Glutamatergic neuron (in vitro differentiated cells): ENCODE results near the gene TTK. TPM values are rescaled to one million over a fixed set of nuclear protein-coding genes. Genes with fewer than 3 reads are reported as not detected.

ENCODE experiments used
- DNase-seq: peaks from one replicate; pipeline ENCODE4 v3.0.0; 2022
- H3K27ac Mint-ChIP-seq: one replicate; pipeline ENCODE4 v1.8.0; 2020; ENCODE audit warnings: mild to moderate bottlenecking, mixed read lengths, inconsistent platforms; ENCODE audit not compliant: unreplicated experiment
- H3K27me3 Mint-ChIP-seq: one replicate; pipeline ENCODE4 v1.8.0; 2020; ENCODE audit warnings: mild to moderate bottlenecking, moderate library complexity, mixed read lengths, inconsistent platforms; ENCODE audit not compliant: unreplicated experiment
- H3K36me3 Mint-ChIP-seq: one replicate; pipeline ENCODE4 v1.8.0; 2020; ENCODE audit warnings: mild to moderate bottlenecking, mixed read lengths, inconsistent platforms; ENCODE audit not compliant: unreplicated experiment
- H3K4me1 Mint-ChIP-seq: one replicate; pipeline ENCODE4 v1.8.0; 2020; ENCODE audit warnings: mild to moderate bottlenecking, low read depth, mixed read lengths, inconsistent platforms; ENCODE audit not compliant: unreplicated experiment
- H3K4me3 Mint-ChIP-seq: one replicate; pipeline ENCODE4 v1.8.0; 2020; ENCODE audit warnings: mild to moderate bottlenecking, mixed read lengths, inconsistent platforms; ENCODE audit not compliant: unreplicated experiment
- H3K9me3 Mint-ChIP-seq: one replicate; pipeline ENCODE4 v1.8.0; 2020; ENCODE audit warnings: mild to moderate bottlenecking, moderate library complexity, mixed read lengths, inconsistent platforms; ENCODE audit not compliant: unreplicated experiment
- total RNA-seq: library from RNA; stranded (reverse); fragmentation: NEBNext Ultra II Directional; extraction: Animal tissue kit (Norgen Biotek cat#: 25700); gene quantifications from one replicate; pipeline ENCODE4 v1.2.1, GENCODE V29; 2021; ENCODE audit not compliant: unreplicated experiment
- TF ChIP-seq, protein P1 (sequence below): fragments of 200-600 bp; sonication (generic); IDR thresholded peaks from one replicate; pipeline ENCODE4 v1.5.0; 2021; ENCODE audit not compliant: partially characterized antibody, unreplicated experiment

Gene TTK
- total RNA-seq, 1 donor from 2014 or later: 6.3 TPM

- Mint-ChIP-seq H3K36me3 (no peaks in the 10 kb centered on the region), H3K9me3 (no peaks in the 10 kb centered on the region), H3K27ac (no peak overlapping the region), H3K4me1 (no peaks in the 10 kb centered on the region), H3K4me3 (no peak overlapping the region), H3K27me3 (no peaks in the 10 kb centered on the region)
- no peak for DNase-seq
- TF ChIP-seq, protein P1, sequence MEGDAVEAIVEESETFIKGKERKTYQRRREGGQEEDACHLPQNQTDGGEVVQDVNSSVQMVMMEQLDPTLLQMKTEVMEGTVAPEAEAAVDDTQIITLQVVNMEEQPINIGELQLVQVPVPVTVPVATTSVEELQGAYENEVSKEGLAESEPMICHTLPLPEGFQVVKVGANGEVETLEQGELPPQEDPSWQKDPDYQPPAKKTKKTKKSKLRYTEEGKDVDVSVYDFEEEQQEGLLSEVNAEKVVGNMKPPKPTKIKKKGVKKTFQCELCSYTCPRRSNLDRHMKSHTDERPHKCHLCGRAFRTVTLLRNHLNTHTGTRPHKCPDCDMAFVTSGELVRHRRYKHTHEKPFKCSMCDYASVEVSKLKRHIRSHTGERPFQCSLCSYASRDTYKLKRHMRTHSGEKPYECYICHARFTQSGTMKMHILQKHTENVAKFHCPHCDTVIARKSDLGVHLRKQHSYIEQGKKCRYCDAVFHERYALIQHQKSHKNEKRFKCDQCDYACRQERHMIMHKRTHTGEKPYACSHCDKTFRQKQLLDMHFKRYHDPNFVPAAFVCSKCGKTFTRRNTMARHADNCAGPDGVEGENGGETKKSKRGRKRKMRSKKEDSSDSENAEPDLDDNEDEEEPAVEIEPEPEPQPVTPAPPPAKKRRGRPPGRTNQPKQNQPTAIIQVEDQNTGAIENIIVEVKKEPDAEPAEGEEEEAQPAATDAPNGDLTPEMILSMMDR: no peak
Observed at GRCh38 chr6:80088637-80089036, 84.2 kb downstream of the TTK start.

DNA sequence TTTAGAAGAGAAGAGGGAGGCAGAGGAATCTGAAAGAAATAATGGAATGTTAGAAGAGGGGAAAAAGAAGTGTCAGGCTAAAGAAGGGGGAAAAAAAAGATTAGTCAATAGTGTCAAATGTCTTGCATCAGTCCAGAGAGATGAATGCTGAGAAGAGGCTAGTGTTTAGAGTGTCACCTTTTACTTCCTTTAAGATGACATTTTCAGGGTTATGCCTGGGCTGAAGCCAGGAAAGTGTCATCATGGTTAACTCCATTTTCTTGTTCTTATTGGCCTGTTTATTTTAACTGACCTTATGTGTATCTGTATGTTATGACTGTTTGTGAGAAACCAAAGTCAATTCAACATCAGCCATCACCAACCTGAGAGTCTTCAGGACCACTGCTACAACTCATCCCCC is 87.1 kb downstream of the TTK start:
- no peak overlapping the region for H3K27ac Mint-ChIP-seq
- no peaks in the 10 kb centered on the region for H3K4me1 Mint-ChIP-seq
- H3K36me3 Mint-ChIP-seq: no peaks in the 10 kb centered on the region
- no peaks in the 10 kb centered on the region for H3K9me3 Mint-ChIP-seq
- DNase-seq: no peak
- peaks cover 2% of the 10 kb centered on the region for H3K27me3 Mint-ChIP-seq
- TF ChIP-seq, protein P1: no peak
- H3K4me3 Mint-ChIP-seq: no peak overlapping the region

Other genes with a start within 250 kb of the TTK start
- 37.2 TPM for gene ELOVL4, start 57.1 kb upstream of the TTK start, total RNA-seq
- 13.6 TPM for gene BCKDHB, start 102.0 kb downstream of the TTK start, total RNA-seq